IMR-90 (cell line): ENCODE measurements around the gene PRKN.

Experiments used
- CHD1 ChIP-seq: IDR thresholded peaks from 2 replicates; pipeline ENCODE4 v1.6.1; 2012; ENCODE audit warnings: low read depth, low read length, improper control_type of control experiment
- POLR2A ChIP-seq: IDR thresholded peaks from 2 replicates; pipeline ENCODE4 v1.6.1; 2012; ENCODE audit warnings: mild to moderate bottlenecking, low read depth, low read length
- SMC3 ChIP-seq: fragments of 150-350 bp; IDR thresholded peaks from 2 replicates; pipeline ENCODE4 v1.6.1; 2016; ENCODE audit warnings: low read depth, mild to moderate bottlenecking, antibody characterized with exemption, low read length, moderate library complexity
- TF ChIP-seq, protein P1 (sequence below): conservative IDR thresholded peaks from 2 replicates; pipeline ENCODE4 v1.5.1; 2012; ENCODE audit warnings: mild to moderate bottlenecking, low read depth, low read length, improper control_type of control experiment

- TF ChIP-seq, protein P1, sequence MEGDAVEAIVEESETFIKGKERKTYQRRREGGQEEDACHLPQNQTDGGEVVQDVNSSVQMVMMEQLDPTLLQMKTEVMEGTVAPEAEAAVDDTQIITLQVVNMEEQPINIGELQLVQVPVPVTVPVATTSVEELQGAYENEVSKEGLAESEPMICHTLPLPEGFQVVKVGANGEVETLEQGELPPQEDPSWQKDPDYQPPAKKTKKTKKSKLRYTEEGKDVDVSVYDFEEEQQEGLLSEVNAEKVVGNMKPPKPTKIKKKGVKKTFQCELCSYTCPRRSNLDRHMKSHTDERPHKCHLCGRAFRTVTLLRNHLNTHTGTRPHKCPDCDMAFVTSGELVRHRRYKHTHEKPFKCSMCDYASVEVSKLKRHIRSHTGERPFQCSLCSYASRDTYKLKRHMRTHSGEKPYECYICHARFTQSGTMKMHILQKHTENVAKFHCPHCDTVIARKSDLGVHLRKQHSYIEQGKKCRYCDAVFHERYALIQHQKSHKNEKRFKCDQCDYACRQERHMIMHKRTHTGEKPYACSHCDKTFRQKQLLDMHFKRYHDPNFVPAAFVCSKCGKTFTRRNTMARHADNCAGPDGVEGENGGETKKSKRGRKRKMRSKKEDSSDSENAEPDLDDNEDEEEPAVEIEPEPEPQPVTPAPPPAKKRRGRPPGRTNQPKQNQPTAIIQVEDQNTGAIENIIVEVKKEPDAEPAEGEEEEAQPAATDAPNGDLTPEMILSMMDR: no peak
- TF ChIP-seq CHD1 (no peak), POLR2A (no peak), SMC3 (no peak)
Measured at GRCh38 chr6:161745128-161745527, 982.4 kb downstream of the PRKN start.
